HG03575 (cell line): ENCODE measurements around the gene FAM210B.

ENCODE experiments used
- ATAC-seq: cut with Tn5 transposase; IDR thresholded peaks from one replicate; pipeline ENCODE4 v1.9.1; 2021; ENCODE audit not compliant: unreplicated experiment, insufficient number of reproducible peaks, low FRiP score; ENCODE audit errors: extremely low read depth

FAM210B gene

DNA sequence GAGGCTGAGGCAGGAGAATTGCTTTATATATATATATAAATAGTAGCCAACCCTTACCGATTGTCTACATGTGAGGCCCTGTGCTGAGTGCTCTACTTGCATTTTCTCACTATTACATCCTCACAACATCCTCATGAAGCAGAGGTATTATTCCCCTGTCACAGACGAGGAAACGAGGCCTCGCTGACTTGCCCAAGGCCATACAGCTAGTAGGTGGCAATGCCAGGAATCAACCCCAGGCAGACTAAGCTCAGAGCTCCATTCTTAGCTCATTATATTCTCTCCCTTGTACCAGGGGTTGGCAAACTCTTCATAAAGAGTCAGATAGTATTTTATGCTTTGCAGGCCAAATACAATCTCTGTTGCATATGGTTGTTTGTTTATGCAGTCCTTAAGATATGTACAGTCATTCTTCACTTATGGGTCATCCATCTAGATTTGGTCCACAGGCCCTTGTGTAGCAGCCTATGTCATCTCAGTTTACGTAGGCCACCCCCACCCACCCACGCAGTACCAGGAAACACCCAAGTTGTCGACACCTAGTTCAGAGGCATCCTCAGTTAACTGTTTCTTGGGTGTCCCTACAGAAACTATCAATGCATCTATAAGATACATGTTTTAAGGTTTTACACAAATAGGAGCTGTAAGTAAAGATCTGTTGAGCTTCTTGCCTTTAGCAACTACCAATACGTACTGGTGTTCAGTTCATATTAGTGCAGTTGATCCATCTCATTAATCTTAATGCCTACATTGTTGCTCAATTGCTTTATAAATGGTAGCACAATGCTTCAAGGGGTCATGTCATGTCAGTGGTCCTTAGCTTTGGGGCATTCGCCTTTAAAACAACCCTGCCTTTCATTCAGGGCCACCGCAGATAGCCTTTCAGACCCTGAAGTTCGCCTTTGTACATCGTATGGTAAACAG is 56.3 kb downstream of the FAM210B start:
- no peak for ATAC-seq

DNA sequence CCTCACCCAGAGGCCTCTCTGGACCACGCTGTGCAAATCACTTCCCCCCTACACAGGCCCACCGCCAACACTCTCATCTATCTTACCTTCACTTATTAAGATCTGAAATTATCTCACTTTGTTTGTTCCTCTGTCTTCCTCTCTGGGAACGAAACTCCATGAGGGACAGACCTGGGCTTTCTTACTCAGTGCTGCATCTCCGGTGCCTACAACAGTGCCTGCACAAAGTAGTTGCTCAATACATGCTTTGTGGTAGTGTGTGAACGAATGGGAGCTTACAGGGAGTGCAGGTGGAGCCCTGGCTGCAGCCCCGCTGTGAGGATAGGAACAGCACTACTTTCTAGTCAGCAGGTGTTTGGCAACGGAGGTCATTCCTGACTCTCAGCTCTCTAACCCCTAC is 58.6 kb downstream of the FAM210B start:
- ATAC-seq, result no peak

- no peak for ATAC-seq
These were observed 59.1 kb downstream of the FAM210B start for GRCh38 chr20:56417911-56418310.
